ENCODE results near the gene ZNF593. TPM values are rescaled to one million over a fixed set of nuclear protein-coding genes. Genes with fewer than 3 reads are reported as not detected.

Gene ZNF593
- total RNA-seq, 1 experiment from 2014 or later: 165 TPM

DNA sequence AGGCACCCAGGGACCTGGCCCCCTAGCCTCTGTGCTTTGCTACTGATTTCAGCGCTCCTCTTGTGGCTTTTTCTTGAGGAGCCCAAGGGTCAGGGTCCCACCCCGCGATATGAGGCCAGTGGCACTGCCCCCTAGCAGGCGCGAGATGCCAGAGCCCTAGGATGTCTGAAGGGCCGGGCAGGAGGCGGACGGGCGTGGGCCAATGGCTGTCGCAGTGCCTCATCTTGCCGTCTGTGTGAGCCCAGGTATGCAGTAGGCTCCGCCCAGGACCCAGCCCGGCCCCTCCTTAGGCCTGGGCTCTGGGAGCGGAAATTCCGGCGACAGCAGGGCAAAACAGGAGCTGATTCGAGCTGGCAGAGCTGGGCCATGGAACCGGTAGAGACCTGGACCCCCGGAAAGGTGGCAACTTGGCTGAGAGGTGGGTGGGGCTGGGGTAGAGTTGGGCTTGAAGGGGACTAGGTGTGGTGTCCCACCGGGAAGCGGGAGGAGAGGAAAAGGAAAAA lies 7.5 kb downstream of the ZNF593 start, which contains the start of gene CNKSR1:
Gene CNKSR1, plus strand, starts transcription at position 310 of the 503 bp plus-strand sequence. Its CDS starts 57 bp downstream, at position 367.
- Histone ChIP-seq H3K9me2 (replicated peaks; ENCODE audit: low read length) (no peaks in the 10 kb centered on the region), H3K4me3 (ENCODE audit: low read length) (peak within 1 kb of the TSS; percentile 73), H3K4me2 (ENCODE audit: low read length) (peak within 1 kb of the TSS; percentile 84), H3K36me3 (ENCODE audit: low read depth, low read length) (no peaks in the 10 kb centered on the region), H3K9ac (ENCODE audit: low read length) (peak within 1 kb of the TSS; percentile 60), H3K9me3 (ENCODE audit: low read length) (no peaks in the 10 kb centered on the region), H4K20me1 (ENCODE audit: low read length) (no peaks in the 10 kb centered on the region), H2AFZ (ENCODE audit: low read length) (peak within 1 kb of the TSS; percentile 58), H3K27ac (ENCODE audit: low read length) (peak within 1 kb of the TSS; percentile 31), H3F3A (ENCODE audit: low read length, unreplicated experiment) (no peaks in the 10 kb centered on the region), H3K27me3 (ENCODE audit: low read length) (no peaks in the 10 kb centered on the region), H3K4me1 (ENCODE audit: insufficient read depth, low read length) (peaks cover 27% of the 10 kb centered on the region), H3K79me2 (ENCODE audit: low read length) (peaks cover 13% of the 10 kb centered on the region)
- BruUV-seq (replicated peaks): no TSS peak
- CTCF ChIA-PET: interaction anchor here (0.6 to 1.3 kb wide), 3 partner anchors 57 to 222 kb away, joined by 3 to 5 read pairs (median 3); partner anchors contain the start of gene CEP85
- TF ChIP-seq, protein P1, sequence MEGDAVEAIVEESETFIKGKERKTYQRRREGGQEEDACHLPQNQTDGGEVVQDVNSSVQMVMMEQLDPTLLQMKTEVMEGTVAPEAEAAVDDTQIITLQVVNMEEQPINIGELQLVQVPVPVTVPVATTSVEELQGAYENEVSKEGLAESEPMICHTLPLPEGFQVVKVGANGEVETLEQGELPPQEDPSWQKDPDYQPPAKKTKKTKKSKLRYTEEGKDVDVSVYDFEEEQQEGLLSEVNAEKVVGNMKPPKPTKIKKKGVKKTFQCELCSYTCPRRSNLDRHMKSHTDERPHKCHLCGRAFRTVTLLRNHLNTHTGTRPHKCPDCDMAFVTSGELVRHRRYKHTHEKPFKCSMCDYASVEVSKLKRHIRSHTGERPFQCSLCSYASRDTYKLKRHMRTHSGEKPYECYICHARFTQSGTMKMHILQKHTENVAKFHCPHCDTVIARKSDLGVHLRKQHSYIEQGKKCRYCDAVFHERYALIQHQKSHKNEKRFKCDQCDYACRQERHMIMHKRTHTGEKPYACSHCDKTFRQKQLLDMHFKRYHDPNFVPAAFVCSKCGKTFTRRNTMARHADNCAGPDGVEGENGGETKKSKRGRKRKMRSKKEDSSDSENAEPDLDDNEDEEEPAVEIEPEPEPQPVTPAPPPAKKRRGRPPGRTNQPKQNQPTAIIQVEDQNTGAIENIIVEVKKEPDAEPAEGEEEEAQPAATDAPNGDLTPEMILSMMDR (conservative IDR thresholded peaks at IDR 0.05; ENCODE audit: low read depth, low read length): peak; percentile 58
- no peak for TF ChIP-seq EZH2 (IDR thresholded peaks at IDR 0.05; ENCODE audit: low read length, unreplicated experiment)
- intact Hi-C loops (cut with micrococcal nuclease): no loop called here
- POLR2A ChIA-PET (ENCODE audit: unreplicated experiment): interaction anchor here (0.6 kb wide), 1 partner anchor 201 kb away, joined by 9 read pairs; no protein-coding TSS in a partner anchor
- DNase-seq: peak; percentile 85
- peak; percentile 88 for ATAC-seq

DNA sequence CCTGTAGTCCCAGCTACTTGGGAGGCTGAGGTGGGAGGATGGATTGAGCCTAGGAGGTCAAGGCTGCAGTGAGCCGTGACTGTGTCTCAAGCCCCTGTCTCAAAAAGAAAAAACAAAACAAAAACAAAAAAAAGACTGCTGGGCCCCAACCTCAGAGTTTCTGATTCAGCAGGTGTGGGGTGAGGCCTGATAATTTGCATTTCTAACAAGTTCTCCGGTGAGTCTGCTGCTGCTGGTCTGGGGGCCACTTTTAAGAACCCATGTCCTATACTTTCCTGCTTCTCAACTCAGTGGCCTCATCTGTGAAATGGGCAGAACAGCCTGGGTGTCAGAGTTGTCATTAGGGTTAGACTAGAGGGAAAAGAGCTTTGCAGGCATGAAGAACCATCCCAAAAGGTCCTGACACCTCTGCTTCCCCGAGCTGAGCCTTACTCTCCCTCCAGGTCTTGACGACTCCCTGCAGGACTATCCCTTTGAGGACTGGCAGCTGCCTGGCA lies 10.3 kb downstream of the ZNF593 start:
- Histone ChIP-seq H3K9ac (ENCODE audit: low read length) (no peak overlapping the region), H3K9me3 (ENCODE audit: low read length) (no peaks in the 10 kb centered on the region), H3K27ac (ENCODE audit: low read length) (no peak overlapping the region), H3K79me2 (ENCODE audit: low read length) (peaks cover 13% of the 10 kb centered on the region), H3K27me3 (ENCODE audit: low read length) (no peaks in the 10 kb centered on the region), H2AFZ (ENCODE audit: low read length) (no peak overlapping the region), H3K4me2 (ENCODE audit: low read length) (no peak overlapping the region), H3K36me3 (ENCODE audit: low read depth, low read length) (no peaks in the 10 kb centered on the region; the same call in 1 of the 2 replicates), H3F3A (ENCODE audit: low read length, unreplicated experiment) (no peaks in the 10 kb centered on the region), H3K4me3 (ENCODE audit: low read length) (no peak overlapping the region), H4K20me1 (ENCODE audit: low read length) (no peaks in the 10 kb centered on the region), H3K9me2 (replicated peaks; ENCODE audit: low read length) (no peaks in the 10 kb centered on the region), H3K4me1 (ENCODE audit: insufficient read depth, low read length) (peaks cover 32% of the 10 kb centered on the region)
- intact Hi-C loops (cut with micrococcal nuclease): no loop called here
- TF ChIP-seq EZH2phosphoT487 (IDR thresholded peaks at IDR 0.05; ENCODE audit: borderline replicate concordance, low read length) (no peak), EZH2 (IDR thresholded peaks at IDR 0.05; ENCODE audit: low read length, unreplicated experiment) (no peak)
- TF ChIP-seq, protein P1 (conservative IDR thresholded peaks at IDR 0.05; ENCODE audit: low read depth, low read length): no peak
- POLR2A ChIA-PET (ENCODE audit: unreplicated experiment): no interaction called here
- no TSS peak for BruUV-seq (replicated peaks)
- DNase-seq: no peak
- CTCF ChIA-PET: no interaction called here
- no peak for ATAC-seq

All from PC-3 (cell line).